Activated CD4-positive, CD25-positive, alpha-beta regulatory T cell (primary cell): Measurements from ENCODE around the gene SRGAP1.
"Not testable (repeated sequence)": the region's sequence is repeated elsewhere in the genome, so short reads cannot be mapped to it uniquely, and the experiment has no call there.

Source experiments
- DNase-seq, 4 experiments: peaks; one replicate each; lab custom pipeline; 2025; lab: John Stamatoyannopoulos, UW

The SRGAP1 gene

DNA sequence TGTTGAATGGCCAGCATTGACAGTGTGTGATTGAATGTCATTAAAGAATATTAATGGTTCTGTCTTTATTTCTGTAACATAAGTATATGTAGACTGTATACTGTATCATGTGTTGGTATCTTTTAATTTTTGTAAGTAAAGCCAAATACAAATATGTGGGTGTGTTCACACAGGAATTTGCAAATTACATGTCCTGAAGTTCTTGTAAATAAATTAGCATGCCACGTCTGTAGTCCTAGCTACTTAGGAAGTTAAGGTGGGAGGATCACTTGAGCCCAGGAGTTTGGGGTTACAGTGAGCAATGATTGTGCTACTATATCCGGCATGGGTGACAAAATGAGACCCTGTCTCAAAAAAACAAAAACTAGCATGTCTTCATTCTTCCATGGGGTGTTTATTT is 278.5 kb downstream of the SRGAP1 start:
- no peak for DNase-seq

DNA sequence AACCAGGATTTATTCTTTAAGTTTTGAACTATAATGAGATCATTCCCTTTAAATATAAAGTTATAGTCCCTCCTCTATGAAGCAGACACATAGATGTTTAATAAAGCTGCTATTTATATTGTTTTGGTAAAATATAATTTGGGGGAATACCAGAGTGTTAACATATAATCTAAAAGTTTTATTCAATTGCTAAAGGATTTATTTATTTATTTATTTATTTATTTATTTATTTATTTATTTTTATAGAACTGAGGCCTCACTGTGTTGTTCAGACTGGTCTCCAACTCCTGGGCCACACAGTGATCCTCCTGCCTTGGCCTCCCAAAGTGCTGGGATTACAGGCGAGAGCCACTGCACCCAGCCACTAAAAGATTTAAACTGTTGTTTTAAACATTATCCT is 278.9 kb downstream of the SRGAP1 start:
- DNase-seq: no peak

DNA sequence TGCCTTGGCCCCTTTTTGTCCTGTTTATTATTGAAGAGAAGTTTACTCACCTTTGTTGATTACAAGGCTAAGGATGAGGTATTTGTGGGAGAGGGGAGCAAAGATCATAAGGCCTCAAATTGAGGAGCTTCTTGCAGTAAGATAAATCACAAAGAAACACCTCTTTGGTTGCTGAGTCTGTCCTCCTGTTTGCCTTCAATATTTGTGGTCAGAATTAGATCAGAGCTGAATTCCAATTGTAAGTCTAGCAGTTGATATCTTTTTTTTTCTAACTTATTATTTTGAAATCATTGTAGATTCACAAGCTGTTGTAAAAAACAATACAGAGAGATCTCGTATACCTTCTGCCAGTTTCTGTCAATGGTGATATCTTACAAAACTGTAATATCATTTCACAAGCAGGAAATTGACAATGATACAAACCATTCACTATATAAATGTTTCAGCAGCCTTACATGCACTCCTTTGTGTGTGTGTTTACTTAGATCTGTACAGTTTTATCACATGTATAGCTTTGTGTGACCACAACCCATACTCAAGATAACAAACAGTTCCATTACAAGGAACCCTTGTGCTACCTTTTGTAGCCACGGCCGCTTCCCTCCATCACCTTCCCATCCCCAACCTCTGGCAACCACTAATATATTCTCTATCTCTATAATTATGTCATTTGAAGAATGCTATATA is 280.2 kb downstream of the SRGAP1 start:
- no peak for DNase-seq

DNA sequence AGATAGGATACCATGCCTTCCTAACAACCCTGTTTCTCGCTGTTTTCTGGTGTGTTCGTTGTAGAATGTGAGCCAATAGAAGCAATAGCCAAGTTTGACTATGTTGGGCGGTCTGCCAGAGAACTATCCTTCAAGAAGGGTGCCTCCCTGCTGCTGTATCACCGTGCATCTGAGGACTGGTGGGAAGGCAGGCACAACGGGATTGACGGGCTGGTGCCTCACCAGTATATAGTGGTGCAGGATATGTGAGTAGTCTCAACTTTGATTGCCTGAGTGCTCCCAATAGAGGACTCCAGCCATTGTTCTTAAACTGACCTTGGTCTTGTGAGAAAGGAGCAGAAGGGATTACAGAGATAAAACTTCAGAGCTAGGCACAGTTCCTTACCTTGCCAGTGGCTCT is 281.4 kb downstream of the SRGAP1 start:
- no peak for DNase-seq

DNA sequence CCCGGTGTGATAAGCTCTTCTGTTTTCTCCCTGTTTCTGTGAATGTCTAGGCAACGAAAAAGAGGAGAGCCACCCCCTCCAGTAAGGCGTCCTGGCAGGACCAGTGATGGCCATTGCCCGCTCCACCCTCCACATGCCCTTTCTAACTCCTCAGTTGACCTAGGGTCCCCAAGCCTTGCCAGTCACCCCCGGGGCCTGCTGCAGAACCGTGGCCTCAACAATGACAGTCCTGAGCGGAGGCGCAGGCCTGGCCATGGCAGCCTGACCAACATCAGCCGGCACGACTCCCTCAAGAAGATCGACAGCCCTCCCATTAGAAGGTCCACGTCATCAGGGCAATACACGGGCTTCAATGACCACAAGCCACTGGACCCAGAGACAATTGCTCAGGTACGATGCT is 283.3 kb downstream of the SRGAP1 start:
- no peak for DNase-seq

DNA sequence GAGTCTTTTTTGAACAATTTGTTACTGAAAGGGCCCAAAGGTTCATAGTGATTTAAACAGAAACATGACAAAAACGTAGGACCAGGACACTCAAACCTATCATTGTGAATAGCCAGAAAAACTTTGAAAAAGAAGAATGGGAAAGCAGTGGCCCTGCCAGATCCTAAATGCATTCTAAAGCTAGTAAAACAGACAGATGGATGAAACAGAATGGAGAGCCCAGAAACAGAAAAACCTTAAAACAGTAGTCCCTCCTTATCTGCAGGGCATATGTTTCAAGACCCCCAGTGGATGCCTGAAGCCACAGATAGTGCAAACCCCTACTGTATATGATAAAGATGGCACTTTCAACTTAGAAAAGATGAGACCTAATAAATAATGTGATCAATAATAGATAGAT is 283.9 kb downstream of the SRGAP1 start:
- no peak for DNase-seq

DNA sequence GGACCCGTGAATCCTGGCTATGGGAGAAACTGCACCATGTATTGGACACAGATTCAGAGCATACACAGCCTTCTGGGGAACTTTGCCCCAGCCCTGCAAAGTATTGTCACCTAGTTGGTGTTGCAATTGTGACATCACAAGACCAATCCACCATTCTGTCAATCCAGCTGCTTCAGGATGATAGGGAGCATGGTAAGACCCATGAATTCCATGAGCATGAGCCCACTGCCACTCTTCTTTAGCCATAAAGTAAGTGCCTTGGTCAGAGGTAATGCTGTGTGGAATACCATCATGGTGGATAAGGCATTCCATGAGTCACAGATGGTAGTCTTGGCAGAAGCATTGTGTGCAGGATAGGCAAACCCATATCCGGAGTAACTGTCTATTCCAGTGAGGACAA is 286.0 kb downstream of the SRGAP1 start:
- not testable (repeated sequence) for DNase-seq

DNA sequence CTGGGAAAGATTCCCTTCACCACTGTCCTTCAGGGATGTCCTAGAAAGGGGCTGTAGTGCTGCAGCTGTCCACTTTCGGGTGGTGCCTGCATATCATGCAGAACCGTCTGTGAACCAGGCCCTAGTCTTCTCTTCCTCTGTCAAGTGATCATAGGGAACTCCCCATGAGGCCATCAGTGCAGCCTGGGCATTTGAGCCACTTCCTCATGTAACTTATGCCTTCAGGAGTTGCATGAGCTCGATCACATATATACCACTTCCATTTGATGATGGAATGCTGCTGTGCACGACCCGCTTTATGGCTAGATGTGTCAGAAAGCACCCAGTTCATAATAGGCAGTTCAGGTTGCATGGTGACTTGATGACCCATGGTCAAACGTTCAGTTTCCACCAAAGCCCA is 287.0 kb downstream of the SRGAP1 start:
- DNase-seq: not testable (repeated sequence)

DNA sequence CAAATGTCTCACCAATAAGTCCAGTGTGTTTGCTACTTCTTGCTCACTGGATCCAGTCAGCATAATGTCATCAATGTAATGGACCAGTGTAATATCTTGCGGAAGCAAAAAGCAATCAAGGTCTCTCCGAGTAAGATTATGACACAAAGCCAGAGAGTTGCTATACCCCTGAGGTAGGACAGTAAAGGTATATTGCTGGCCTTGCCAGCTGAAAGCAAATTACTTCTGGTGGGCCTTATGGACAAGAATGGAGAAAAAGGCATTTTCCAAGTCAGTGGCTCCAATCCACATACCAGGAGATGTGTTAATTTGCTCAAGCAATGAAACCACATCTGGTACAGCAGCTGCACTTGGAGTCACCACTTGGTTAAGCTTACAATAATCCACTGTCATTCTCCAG is 288.2 kb downstream of the SRGAP1 start:
- DNase-seq: not testable (repeated sequence)

DNA sequence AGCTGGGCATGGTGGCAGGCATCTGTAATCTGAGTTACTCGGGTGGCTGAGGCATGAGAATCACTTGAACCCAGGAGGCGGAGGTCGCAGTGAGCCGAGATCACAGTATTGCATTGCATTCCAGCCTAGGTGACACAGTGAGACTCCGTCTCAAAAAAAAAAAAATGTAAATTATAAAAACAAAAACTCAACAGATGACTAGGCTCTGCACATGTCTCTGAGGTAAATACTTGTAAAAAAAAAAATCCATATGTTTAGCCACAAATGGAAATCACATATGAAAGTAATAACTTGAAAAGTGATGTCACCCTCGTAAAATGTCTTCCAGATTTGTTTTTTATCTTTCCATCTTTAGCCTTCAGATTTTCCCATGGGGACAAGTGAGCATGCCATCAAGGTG is 292.6 kb downstream of the SRGAP1 start:
- DNase-seq: no peak

DNA sequence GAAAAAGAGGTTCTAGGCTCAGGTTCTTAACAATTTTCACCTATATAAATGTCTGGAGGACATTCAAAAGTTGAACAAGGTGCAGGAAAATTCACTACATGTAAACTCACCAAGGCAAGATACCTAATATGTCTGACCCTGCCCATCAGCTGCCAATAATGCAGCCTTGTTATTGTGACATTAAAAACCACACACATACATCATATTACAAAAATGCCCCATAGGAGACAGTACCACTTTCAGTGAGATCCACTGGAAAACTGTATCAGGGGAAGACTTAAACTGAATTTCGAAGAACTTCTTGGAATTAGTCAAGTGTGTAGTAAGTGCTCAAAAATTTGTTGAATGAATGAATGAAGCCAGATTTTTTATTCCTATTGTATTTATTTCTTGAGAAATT is 294.5 kb downstream of the SRGAP1 start:
- DNase-seq: no peak

DNA sequence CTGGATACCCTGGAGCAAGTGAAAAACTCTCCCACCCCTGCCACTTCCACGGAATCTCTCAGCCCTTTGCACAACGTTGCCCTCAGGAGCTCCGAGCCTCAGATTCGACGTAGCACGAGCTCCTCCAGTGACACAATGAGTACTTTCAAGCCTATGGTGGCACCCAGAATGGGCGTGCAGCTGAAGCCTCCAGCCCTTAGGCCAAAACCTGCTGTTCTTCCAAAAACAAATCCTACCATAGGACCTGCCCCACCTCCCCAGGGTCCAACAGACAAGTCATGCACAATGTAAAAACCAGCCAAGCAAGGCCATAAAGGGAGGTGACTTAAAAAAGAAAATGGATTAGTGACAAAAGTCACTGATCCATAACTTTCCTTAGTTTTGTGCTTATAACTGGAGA is 297.9 kb downstream of the SRGAP1 start:
- no peak for DNase-seq

DNA sequence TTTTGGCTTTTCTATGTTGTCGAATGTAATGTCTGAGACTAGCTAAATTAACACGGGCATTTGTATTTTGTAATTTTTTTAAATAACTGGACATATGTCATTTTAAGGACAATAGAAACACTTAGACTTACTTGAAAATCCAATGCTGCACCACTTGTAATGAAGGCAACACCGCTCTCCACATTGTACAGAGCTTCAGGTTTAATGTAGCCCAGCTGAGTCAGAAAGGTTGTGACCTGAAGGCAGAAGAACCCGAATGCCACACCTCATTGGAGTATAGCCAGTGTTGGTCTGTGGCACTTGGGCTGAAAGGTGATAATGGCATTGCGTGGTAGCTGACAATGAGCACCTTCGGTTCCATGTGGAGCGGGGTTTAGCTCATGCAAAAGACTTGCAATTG is 298.3 kb downstream of the SRGAP1 start:
- DNase-seq: no peak

DNA sequence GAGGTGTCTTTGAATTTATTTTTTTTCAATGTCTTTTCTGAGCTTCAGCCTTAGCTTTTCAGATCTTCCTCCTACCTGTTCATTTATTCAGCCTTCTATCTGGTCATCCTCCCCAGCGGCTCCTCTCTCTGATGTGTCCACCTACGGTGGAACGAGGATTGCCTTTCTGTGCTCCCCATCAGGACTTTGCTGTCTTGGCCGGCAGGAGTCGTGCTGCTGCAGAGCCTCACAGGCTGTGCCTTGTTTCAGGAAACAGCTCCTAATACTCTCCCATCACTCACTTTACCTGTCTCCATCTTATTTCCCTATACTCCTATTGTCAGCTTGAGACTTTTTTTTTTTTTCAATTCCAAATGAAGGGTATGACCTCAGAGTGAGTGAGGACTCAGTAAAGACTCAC is 300.7 kb downstream of the SRGAP1 start:
- DNase-seq: no peak

DNA sequence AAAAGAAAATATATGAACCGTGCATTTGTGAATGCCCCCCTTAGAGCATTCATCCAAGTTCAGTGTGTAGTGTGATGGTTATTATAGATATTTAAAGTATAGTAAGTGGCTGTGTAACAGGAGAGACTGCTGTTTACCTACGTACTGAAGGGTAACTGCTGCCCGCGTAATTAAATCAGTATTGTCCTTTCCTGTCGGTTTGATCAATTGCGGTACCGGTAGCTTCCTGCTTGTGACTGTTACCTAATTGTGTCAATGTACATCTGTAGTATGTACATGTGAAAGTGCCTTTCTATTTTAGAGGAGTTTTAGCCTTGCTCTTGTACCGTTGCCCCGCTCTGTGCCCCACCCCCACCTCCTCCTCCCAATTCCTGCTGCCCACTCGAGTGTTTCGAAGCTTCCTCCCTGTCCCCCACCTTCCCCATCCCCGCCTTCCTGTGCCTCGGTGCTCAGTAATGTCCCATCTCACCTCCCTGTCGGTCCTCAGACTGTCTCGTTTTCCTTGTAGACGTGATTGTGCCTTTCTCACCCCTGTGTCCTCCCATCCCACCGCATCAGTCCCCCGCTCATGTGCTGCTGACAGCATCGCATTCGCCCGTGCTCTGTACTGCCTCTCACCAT is 302.6 kb downstream of the SRGAP1 start:
- DNase-seq: no peak

DNA sequence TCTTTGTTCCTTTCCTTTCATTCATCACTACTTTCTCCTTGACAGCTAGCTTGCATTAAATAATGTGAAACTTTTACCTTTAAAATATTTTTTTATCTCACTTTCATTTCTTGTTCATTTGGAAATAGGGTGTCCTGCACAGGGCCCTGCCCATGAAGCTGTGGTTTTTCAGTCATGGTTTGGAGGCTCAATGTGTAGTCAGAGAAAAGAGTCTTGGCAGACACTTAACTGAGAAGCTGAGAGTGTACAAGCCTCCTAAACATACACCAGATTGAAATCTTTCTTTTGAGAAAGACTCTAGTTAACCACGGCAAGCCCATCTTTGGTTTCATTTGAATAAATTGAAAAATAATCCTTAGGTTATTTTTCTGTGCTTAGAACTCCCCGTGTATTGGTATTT is 303.4 kb downstream of the SRGAP1 start:
- no peak for DNase-seq

DNA sequence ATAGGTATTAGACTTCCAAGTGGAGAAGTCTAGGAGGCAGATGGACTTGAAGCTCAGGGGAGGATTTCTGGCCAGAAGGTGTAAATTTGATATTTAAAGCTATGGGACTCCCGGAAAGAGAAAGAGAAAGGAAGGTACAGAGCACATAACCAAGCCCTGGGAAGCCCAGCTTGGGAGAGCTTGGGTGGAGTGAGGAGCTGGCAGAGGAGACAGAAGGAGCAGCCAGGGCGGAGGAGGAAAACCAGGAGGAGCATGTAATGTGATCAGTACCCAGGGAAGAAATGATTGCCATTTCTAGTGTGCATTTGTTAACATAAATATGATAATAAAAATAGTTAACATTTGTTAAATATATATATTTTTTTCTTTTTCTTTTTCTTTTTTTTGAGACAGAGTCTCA is 310.2 kb downstream of the SRGAP1 start:
- no peak for DNase-seq

DNA sequence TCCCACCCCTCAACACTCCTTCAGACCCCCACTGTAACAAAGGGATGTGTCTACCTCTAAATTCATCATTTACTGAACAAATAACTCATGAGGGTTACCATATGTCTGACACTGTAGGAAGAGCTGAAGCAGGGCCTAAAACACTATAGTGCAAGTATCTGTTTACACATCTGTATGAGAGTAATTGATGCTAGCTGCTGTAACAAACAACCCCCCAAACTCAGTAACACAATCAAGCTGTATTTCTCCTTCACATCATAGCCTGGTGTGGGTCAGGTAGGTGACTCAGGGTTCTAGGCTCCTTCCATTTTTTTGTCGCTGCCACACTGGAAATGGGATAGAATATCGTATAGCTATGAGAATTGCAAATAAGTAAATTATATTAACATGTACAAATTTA is 312.6 kb downstream of the SRGAP1 start:
- no peak for DNase-seq

DNA sequence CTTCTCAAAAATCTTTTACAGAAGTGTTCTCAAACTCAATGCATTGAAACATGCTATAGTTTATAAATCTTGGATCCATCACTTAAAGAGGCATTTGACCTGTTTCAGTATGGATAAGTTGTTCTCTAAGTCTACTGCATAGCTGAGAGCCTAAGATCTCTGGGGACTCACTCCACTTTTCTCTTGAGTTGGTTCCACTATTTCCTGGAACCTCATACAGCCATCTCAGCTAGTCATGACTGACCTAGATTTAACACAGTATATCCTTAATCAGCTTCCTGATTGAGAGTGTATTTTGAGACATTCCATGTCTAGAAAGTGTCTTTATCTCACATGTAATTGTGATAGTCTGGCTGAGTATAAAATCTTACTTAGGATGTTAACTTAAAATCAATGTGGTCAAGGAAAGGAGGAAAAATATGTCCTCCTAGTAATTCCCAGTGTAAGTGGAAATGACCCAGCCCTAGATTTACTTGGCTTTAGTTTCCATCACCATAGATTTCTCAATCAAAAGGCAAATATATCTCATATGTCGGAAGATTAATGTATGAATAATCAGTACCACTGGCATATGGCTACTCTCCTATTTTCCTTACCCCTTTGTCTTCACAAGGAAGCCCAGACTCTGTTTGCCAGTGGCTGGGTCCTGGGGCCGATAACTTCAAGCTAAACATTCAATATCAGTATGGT is 315.7 kb downstream of the SRGAP1 start:
- DNase-seq: no peak

DNA sequence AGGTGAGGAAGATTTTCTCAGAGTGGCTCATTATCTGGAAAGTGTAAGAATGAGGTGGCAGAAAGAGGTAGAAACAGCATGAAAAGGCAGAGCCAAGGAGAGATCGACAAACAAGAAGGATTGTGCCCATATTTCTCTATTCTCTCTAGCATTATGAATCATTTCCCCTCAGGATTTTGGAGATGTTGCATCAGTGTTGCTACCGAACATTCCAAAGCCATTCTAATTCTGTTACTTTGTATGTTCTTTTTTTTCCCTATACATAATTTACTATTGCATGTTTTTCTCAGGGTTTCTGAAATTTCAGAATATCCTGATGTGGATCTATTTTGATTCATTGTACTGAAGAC is 316.2 kb downstream of the SRGAP1 start:
- no peak for DNase-seq

DNA sequence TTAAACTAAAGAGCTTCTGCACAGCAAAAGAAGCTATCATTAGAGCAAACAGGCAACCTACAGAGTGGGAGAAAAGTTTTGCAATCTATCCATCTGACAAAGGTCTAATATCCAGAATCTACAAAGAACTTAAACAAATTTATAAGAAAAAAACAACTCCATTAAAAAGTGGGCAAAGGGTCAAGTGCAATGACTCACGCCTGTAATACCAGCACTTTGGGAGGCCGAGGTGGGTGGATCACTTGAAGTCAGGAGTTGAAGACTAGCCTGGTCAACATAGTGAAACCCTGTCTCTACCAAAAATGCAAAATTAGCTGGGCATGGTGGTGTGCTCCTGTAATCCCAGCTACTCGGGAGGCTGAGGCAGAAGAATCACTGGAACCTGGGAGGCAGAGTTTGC is 322.1 kb downstream of the SRGAP1 start:
- not testable (repeated sequence) for DNase-seq

DNA sequence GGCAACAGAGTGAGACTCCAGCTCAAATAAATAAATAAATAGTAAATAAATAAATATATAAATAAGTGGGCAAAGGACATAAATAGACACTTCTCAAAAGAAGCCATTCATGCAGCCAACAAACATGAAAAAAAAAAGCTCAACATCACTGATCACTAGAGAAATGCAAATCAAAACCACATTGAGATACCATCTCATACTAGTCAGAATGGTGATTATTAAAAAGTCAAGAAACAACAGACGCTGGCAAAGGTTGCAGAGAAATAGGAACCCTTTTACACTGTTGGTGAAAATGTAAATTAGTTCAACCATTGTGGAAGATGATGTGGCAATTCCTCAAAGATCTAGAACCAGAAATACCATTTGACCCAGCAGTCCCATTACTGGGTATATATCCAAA is 322.5 kb downstream of the SRGAP1 start:
- not testable (repeated sequence) for DNase-seq

DNA sequence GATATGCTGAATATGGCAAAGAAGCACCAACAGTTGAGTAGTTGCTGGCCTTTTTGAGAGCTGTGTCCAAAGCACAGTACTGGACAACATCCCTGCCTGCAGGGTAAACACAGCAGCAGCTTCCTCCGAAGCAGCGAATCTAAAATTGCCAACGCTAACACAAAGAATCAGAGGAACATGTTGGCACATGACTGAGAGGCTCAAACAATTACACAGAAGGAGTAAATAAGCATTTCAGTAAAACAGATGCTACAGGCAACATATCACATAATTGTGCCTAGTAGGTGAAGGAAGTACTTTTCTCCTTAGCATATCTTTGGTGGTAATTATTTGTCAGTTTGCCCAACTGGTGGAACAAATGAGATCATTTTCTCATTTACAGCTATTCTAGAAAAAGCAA is 325.5 kb downstream of the SRGAP1 start:
- no peak for DNase-seq

DNA sequence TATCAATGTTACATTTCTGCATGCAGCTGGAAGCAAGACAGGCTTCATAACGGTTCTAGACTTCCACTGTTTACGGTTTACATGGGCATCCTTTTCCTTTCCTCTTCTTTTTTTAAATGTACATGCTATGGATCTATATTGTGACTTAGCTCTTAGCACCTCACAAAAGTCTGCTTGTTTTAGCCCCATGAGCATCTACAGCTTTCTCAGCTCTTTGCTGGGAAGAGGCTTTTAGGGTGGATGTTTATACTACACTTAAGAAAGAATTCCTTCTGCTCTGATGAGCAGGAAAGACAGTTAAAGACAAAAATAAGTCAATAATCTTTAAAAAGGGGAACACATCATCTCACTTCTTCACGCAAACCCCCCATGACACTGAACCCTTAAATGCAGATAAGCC is 326.2 kb downstream of the SRGAP1 start:
- DNase-seq: no peak
